Mucosa of gallbladder (tissue), 1 donor: ENCODE results near the gene C5. TPM values are rescaled to one million over a fixed set of nuclear protein-coding genes. Genes with fewer than 3 reads are reported as not detected.
"Not testable (repeated sequence)": the region's sequence is repeated elsewhere in the genome, so short reads cannot be mapped to it uniquely, and the experiment has no call there.

Experiments
- DNase-seq: peaks from one replicate; pipeline ENCODE4 v3.0.0-alpha.2; 2020; ENCODE audit warnings: low spot score
- total RNA-seq: library from RNA; stranded (reverse); gene quantifications from one replicate; pipeline ENCODE4 v1.2.1, GENCODE V29; 2021
- donor health status: DM: no; HTN: no; CAD: no.

C5 gene
- 6.2 TPM for total RNA-seq

- no peak for DNase-seq
These were observed at the start of gene C5 for GRCh38 chr9:121050128-121050988. Gene C5 (minus strand): TSS chr9:121050275. CDS start chr9:121050246, 29 bp downstream.

GRCh38 chr9:121098567-121099198 is 48.6 kb upstream of the C5 start:
- DNase-seq: no peak

DNA sequence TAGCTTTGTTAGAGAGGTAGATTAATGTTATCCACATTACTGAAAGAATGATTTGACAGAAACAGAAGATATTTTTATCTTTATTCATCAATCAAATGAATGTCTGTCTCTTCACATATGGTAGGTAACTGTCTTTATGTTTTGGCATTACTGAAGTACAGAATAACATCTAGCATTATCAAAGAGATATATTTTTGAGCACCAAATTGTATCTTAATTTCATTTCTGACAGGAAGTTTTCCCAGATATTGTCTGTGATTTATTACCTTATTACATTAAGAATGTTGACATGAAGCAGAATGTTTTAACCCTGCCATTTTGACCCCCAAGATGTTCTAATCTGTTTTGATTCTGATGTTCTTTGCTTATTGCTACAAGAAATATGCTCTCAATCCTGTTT is 45.0 kb upstream of the C5 start:
- no peak for DNase-seq

DNA sequence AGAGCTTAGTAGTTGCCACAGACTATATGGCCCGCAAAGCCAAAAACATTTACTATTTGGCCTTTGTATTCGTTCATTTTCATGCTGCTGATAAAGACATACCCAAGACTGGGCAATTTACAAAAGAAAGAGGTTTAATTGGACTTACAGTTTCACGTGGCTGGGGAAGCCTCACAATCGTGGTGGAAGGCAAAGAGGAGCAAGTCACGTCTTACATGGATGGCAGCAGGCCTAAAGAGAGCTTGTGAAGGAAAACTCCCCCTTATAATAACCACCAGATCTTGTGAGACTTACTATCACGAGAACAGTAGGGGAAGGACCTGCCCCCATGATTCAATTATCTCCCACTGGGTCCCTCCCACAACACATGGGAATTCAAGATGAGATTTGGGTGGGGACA is 40.7 kb upstream of the C5 start:
- DNase-seq: not testable (repeated sequence)

DNA sequence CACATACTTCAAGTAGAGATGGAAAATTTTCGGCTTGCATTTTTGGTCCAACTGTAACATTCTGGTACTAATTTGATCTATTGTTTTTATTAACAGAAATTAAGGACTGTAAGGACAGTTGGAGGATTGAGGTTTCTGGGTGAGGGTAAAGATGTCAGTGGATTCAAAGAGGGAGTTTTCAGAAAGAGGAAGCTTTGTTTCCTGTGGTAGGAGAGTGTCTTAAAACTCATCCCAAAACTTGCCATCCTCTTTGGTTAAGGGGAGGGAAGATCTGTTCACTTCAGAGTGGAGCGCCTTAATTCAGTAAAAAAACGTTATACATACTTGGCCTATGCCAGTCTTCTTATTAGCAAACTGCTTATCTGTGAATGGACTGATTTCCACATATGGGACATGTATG is 38.5 kb upstream of the C5 start:
- DNase-seq: no peak

GRCh38 chr9:121085661-121086060 is 35.6 kb upstream of the C5 start:
- no peak for DNase-seq

- DNase-seq: no peak
These were observed 32.0 kb upstream of the C5 start for GRCh38 chr9:121082075-121082474.

DNA sequence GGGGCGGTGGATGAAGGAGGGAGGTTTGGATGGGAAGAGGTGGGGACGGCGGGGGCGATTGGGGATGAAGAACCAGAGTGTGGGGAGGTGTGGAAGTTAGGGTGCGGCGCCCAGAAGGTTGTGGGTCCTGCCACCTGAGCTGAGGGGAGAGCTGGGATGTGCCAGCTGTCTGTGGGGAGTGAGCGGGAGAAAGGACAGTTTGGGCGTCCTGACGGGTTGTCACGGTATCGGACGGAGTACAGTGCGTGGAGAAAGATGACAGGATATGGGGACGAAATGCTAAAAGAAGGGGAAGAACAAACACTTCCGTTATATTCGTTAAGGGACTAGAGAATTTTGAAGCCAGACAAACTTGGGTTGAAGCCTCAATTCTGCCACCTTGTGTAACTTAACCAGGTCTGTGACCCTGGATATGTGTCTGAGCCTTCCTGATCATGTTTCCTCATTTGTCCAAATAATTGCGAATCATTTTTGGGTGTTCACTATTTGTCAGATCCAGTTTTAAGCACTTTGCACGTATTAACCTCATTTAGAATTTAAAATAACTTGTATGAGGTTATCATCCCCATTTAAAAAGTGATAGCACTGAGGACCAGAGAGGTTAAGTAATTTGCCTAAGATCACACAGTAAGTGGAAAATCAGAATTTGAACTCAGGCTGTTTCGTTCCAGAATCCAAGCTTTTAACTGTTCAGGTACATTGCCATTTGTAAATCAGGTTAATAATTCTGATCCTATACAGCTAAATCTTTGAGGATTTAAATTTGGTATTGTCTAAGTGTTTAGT is 25.4 kb upstream of the C5 start:
- no peak for DNase-seq

DNA sequence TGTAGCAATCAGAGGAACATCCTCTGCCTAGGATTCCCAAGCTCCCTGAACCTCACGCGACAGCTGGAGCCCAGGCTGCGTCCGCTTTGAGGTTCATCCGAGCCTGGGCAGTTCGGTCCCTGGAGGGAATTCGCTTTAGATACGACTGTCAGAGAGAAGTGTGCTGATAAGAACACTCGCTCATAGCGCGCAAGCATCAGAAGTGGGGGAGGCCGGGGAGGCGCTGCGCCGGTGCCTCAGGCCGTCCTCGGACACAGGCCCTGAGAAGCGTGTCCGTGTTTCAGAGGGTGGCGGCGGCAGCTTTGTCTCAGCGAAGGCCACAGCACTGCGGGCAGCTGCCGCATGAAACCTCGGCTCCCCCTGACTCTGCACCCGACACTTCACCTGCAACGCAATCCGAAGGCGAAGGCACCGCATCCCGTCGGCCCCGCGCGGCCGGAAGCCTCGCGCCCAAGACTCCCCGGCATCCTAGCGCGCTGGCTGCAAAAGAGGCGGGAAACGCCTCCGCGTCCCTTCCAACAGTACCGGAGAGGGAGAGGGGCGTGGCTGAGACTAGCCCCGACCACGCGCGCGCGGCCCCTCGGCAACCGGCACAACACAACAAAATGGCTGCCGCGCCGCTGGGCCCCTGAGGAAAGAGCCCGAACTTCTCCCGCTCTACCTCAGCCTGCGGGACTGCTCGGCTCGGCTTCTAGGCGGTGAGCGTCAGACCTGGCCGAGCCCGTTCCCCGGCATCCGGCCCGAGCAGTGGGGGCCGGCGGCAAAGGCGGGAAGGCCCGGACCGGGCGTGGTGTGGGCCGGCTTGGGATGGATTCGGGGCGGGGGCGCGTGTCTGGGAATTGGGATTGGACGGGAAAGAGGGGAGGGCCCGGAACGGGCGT is 24.5 kb upstream of the C5 start, which contains the start of gene CNTRL:
Gene CNTRL, plus strand, starts transcription at position 586 of the 881 bp plus-strand sequence. CDS start 13,372 bp downstream, outside the sequence.
- DNase-seq: peak; percentile 86

GRCh38 chr9:121073038-121073437 is 23.0 kb upstream of the C5 start:
- DNase-seq: peak; percentile 35

DNA sequence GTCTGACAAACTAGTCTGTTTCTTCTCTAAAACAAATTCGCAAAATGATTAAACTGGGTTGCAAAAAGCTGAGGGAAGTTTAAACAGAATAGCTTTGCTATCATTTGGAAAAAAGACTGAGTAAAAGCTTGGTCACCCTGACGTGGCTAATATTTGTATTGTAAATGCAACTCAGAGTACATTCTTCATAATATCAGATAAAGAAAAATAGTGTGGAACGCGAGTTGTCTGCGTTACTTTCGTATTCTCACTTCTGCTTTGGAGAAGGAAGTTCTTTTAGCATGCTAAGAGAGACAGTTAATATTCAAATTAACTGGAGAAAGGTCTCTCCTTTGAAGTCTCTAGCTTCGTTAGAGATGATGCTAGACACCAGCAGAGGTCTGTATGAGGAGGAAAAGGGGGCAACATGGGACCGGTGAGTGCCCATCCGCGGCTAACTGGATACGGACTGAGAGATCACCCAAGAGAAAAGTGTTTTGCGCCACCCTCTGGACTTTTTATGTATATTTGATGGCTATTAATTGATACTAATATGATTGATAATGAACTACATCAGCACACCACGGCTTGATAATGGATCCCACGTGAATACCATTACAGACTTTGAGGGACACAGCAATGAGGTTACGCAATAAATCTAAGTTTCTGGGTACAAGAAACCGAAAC is 21.8 kb upstream of the C5 start:
- peak; percentile 25 for DNase-seq

- DNase-seq: no peak
These were observed 21.3 kb upstream of the C5 start for GRCh38 chr9:121071370-121071755.

- DNase-seq: no peak
These were observed 19.3 kb upstream of the C5 start for GRCh38 chr9:121069396-121069795.

GRCh38 chr9:121067640-121068039 is 17.6 kb upstream of the C5 start:
- no peak for DNase-seq

DNA sequence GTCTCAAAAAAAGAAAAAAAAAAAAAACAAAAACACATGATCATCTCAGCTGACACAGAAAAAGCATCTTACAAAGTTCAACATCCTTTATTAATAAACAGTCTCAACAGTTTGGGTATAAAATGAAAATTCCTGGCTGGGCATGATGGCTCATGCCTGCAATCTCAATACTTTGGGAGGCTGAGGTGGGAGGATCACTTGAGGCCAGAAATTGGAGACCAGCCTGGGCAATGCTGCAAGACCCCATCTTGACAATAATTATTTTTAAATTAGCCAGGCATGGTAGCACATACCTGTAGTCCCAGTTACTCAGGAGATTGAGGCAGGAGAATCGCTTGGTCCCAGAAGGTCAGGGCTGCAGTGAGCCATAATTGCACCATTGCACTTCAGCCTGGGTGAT is 16.8 kb upstream of the C5 start:
- DNase-seq: no peak

DNA sequence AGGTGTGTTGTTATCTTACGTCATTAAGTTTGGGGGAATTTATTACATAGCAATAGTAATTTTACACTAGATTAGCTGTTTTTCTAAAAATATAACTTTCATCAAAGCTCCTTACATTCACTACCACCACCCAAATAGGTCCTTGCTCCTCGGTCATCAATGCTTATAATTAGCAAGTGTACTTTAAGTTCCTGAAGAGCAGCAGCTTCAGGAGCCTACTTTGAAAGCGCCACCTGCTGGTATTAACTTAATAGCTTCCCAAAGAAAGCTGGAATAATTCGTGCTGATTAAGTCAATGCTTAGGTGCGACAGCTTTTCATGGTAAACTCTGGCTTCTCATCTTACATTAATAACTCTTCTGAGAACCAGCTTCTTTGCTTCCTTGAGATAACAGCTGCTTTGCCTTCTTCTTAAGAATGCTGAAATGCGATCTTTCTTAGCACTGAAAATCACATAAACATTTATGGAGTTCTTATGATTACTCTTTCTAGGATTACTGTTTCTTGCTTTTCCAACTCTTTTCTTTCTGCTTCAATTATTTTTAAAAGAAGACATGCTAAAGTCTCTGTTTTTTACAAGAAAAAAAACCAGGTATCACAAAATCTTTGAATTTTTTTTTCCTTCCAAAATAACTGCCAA is 10.0 kb upstream of the C5 start:
- peak; percentile 38 for DNase-seq

GRCh38 chr9:121059513-121059912 is 9.4 kb upstream of the C5 start:
- no peak for DNase-seq

- no peak for DNase-seq
These were observed 7.7 kb upstream of the C5 start for GRCh38 chr9:121057821-121058220.

- no peak for DNase-seq
These were observed 5.6 kb upstream of the C5 start for GRCh38 chr9:121055642-121056143.

- no peak for DNase-seq
These were observed 3.5 kb upstream of the C5 start for GRCh38 chr9:121053544-121053943.
